OCI-LY3 (cell line): ENCODE data around the gene PPBP.

ENCODE experiments used
- H2AFZ ChIP-seq: fragments of 200-600, 300-600 bp; shearing (Covaris generic); 2 replicates; pipeline ENCODE4 v1.6.0; 2014; ENCODE audit warnings: antibody characterized with exemption, low read depth, low read length
- H3K27ac ChIP-seq: fragments of 200-600, 300-600 bp; sonication (generic); 2 replicates; pipeline ENCODE4 v1.5.1; 2014; ENCODE audit warnings: mild to moderate bottlenecking, low read length, moderate library complexity, mixed read lengths
- H3K27me3 ChIP-seq: fragments of 200-600, 300-600 bp; sonication (generic); 2 replicates; pipeline ENCODE4 v1.6.1; 2014; ENCODE audit warnings: low read depth, low read length, mixed read lengths
- H3K36me3 ChIP-seq: fragments of 200-600, 300-600 bp; sonication (generic); replicated peaks from 2 replicates; pipeline ENCODE3; 2014; ENCODE audit warnings: low read depth, low read length, mixed read lengths
- H3K4me1 ChIP-seq: fragments of 300-600, 200-600 bp; sonication (generic); 2 replicates; pipeline ENCODE4 v1.6.1; 2014; ENCODE audit warnings: low read length, mixed read lengths
- H3K4me2 ChIP-seq: fragments of 200-600, 300-600 bp; sonication (generic); 2 replicates; pipeline ENCODE4 v1.6.1; 2014; ENCODE audit warnings: low read length, mixed read lengths
- H3K4me3 ChIP-seq: fragments of 300-600, 200-600 bp; sonication (generic); 2 replicates; pipeline ENCODE4 v1.5.1; 2014; ENCODE audit warnings: antibody characterized with exemption, mild to moderate bottlenecking, low read length, moderate library complexity
- H3K79me2 ChIP-seq: fragments of 300-600, 200-600 bp; shearing (Covaris generic); 2 replicates; pipeline ENCODE4 v1.6.1; 2014; ENCODE audit warnings: mild to moderate bottlenecking, low read length, mixed read lengths
- H3K9ac ChIP-seq: fragments of 300-600, 200-600 bp; shearing (Covaris generic); 2 replicates; pipeline ENCODE4 v1.6.0; 2014; ENCODE audit warnings: mild to moderate bottlenecking, low read length, moderate library complexity
- H3K9me3 ChIP-seq: fragments of 200-600, 300-600 bp; shearing (Covaris generic); 2 replicates; pipeline ENCODE4 v1.6.1; 2014; ENCODE audit warnings: low read length, mixed read lengths; ENCODE audit not compliant: insufficient read depth
- H4K20me1 ChIP-seq: fragments of 200-600, 300-600 bp; sonication (generic); 2 replicates; pipeline ENCODE4 v1.6.1; 2016; ENCODE audit warnings: low read length, mixed read lengths; ENCODE audit not compliant: insufficient read depth
- CTCF ChIP-seq: fragments of 200-600, 300-600 bp; sonication (generic); IDR thresholded peaks from 2 replicates; pipeline ENCODE4 v1.5.1; 2014; ENCODE audit warnings: antibody characterized with exemption, low read length, low read depth
- EZH2phosphoT487 ChIP-seq: fragments of 200-600 bp; shearing (Covaris generic); IDR thresholded peaks from 2 replicates; pipeline ENCODE4 v1.6.1; 2018; ENCODE audit warnings: antibody characterized with exemption, mixed run types, low read depth

Gene PPBP

GRCh38 chr4:74009307-74009706 is 21.3 kb upstream of the PPBP start:
- Histone ChIP-seq H4K20me1 (no peaks in the 10 kb centered on the region), H3K9me3 (no peaks in the 10 kb centered on the region), H3K4me1 (no peaks in the 10 kb centered on the region), H3K4me2 (no peak overlapping the region), H3K36me3 (no peaks in the 10 kb centered on the region), H3K79me2 (no peaks in the 10 kb centered on the region), H3K9ac (no peak overlapping the region), H3K27ac (no peak overlapping the region), H2AFZ (no peak overlapping the region), H3K27me3 (no peaks in the 10 kb centered on the region), H3K4me3 (no peak overlapping the region)
- TF ChIP-seq EZH2phosphoT487 (no peak), CTCF (no peak)

GRCh38 chr4:74006009-74006476 is 18.1 kb upstream of the PPBP start:
- Histone ChIP-seq H4K20me1 (no peaks in the 10 kb centered on the region), H3K4me3 (no peak overlapping the region), H3K9ac (no peak overlapping the region), H3K27me3 (no peaks in the 10 kb centered on the region), H3K27ac (no peak overlapping the region), H3K36me3 (no peaks in the 10 kb centered on the region), H3K79me2 (no peaks in the 10 kb centered on the region), H3K4me1 (no peaks in the 10 kb centered on the region), H3K4me2 (no peak overlapping the region), H2AFZ (no peak overlapping the region), H3K9me3 (no peaks in the 10 kb centered on the region)
- TF ChIP-seq EZH2phosphoT487 (no peak), CTCF (no peak)

- Histone ChIP-seq H2AFZ (no peak overlapping the region), H3K9ac (no peak overlapping the region), H3K4me1 (no peaks in the 10 kb centered on the region), H3K36me3 (no peaks in the 10 kb centered on the region), H3K27ac (no peak overlapping the region), H3K27me3 (no peaks in the 10 kb centered on the region), H3K4me2 (no peak overlapping the region), H4K20me1 (no peaks in the 10 kb centered on the region), H3K9me3 (no peaks in the 10 kb centered on the region), H3K4me3 (no peak overlapping the region), H3K79me2 (no peaks in the 10 kb centered on the region)
- no peak for TF ChIP-seq EZH2phosphoT487
- TF ChIP-seq CTCF: no peak
These were observed 17.5 kb upstream of the PPBP start for GRCh38 chr4:74005528-74005927.

GRCh38 chr4:74004668-74005067 is 16.7 kb upstream of the PPBP start:
- TF ChIP-seq CTCF: no peak
- no peak for TF ChIP-seq EZH2phosphoT487
- Histone ChIP-seq H3K27ac (no peak overlapping the region), H2AFZ (no peak overlapping the region), H3K9me3 (no peaks in the 10 kb centered on the region), H3K9ac (no peak overlapping the region), H3K36me3 (no peaks in the 10 kb centered on the region), H3K4me3 (no peak overlapping the region), H4K20me1 (no peaks in the 10 kb centered on the region), H3K4me1 (no peaks in the 10 kb centered on the region), H3K27me3 (no peaks in the 10 kb centered on the region), H3K79me2 (no peaks in the 10 kb centered on the region), H3K4me2 (no peak overlapping the region)
